A549 (cell line): ENCODE data around the gene ACTN1. TPM values are rescaled to one million over a fixed set of nuclear protein-coding genes. Genes with fewer than 3 reads are reported as not detected.
A peak's percentile ranks its signal among the peaks of the same experiment; 100 is the strongest.

Source experiments
- ATAC-seq, 2 experiments: fragments of 200-7000 bp in 1 of 2; fragments of >200 bp in 1 of 2; cut with Nextera tagmentation in 1 of 2; cut with Tn5 transposase in 1 of 2; 3 replicates each; pipeline versions ENCODE4 v1.8.0 to v1.9.1; 2018 to 2020; ENCODE audit warnings: mild to moderate bottlenecking in 1 of 2, moderate library complexity in 1 of 2
- CTCF ChIA-PET: fragments of 300-600 bp; sonication (Branson Sonifier 250); formaldehyde crosslinking; extraction: SDS; loops from one replicate; lab custom pipeline; 2021; ENCODE audit warnings: antibody characterized with exemption, inconsistent platforms; lab: Yijun Ruan, JAX
- POLR2A ChIA-PET: fragments of 350-600 bp; formaldehyde crosslinking; extraction: SDS; loops from one replicate; lab custom pipeline; 2021; ENCODE audit warnings: antibody characterized with exemption, inconsistent platforms; lab: Yijun Ruan, JAX
- DNase-seq, 2 experiments: peaks; one replicate each; pipeline versions ENCODE4 v3.0.0 to v3.0.0-alpha.2; 2011 to 2016; ENCODE audit warnings: low read depth in 1 of 2, low spot score in 1 of 2
- FAIRE-seq: peaks from 2 replicates; lab custom pipeline; 2011; peaks lifted over from hg19 to GRCh38; lab: Jason Lieb, UNC
- H3K27ac ChIP-seq, 2 experiments: fragments of >200 bp; sonication (Bioruptor Twin); formaldehyde crosslinking; 3 replicates each; pipeline ENCODE4 v1.5.1; 2016 to 2017
- H3K4me1 ChIP-seq: fragments of >200 bp; sonication (Bioruptor Twin); formaldehyde crosslinking; 3 replicates; pipeline ENCODE4 v1.6.1; 2016
- H3K4me2 ChIP-seq: fragments of >200 bp; sonication (Bioruptor Twin); formaldehyde crosslinking; 3 replicates; pipeline ENCODE4 v1.6.1; 2016
- H3K4me3 ChIP-seq: fragments of >200 bp; sonication (Bioruptor Twin); formaldehyde crosslinking; 3 replicates; pipeline ENCODE4 v1.5.1; 2016
- H3K9me3 ChIP-seq: fragments of >200 bp; sonication (Bioruptor Twin); formaldehyde crosslinking; 3 replicates; pipeline ENCODE4 v1.6.1; 2016
- BHLHE40 ChIP-seq: IDR thresholded peaks from 2 replicates; pipeline ENCODE4 v1.6.1; 2012; ENCODE audit warnings: low read depth, low read length, inconsistent platforms
- CEBPB ChIP-seq, 2 experiments: fragments of >200 bp in 1 of 2; sonication (Bioruptor Twin) in 1 of 2; formaldehyde crosslinking in 1 of 2; IDR thresholded peaks; 2 replicates each; pipeline ENCODE4 v1.6.1; 2012 to 2016
- CHD4 ChIP-seq: fragments of 200-600 bp; sonication (generic); IDR thresholded peaks from 2 replicates; pipeline ENCODE4 v1.6.1; 2016; ENCODE audit warnings: antibody characterized with exemption, mild to moderate bottlenecking, borderline replicate concordance
- EHF ChIP-seq: fragments of 250-450 bp; sonication (Bioruptor Pico); IDR thresholded peaks from 2 replicates; pipeline ENCODE4 v1.5.0; 2020; ENCODE audit warnings: mild to moderate bottlenecking
- EP300 ChIP-seq, 2 experiments: fragments of >200 bp; sonication (Bioruptor Twin); formaldehyde crosslinking; IDR thresholded peaks; 2 replicates in 1 of 2; 3 replicates in 1 of 2; pipeline ENCODE4 v1.6.1; 2016 to 2017
- FOSB ChIP-seq: fragments of 250-450 bp; sonication (Bioruptor Pico); IDR thresholded peaks from 2 replicates; pipeline ENCODE4 v1.5.0; 2020; ENCODE audit warnings: mild to moderate bottlenecking, moderate library complexity
- JUN ChIP-seq, 2 experiments: fragments of >200 bp; sonication (Bioruptor Twin); formaldehyde crosslinking; IDR thresholded peaks; 2 replicates in 1 of 2; 3 replicates in 1 of 2; pipeline ENCODE4 v1.6.1; 2016 to 2017
- MAFK ChIP-seq: fragments of 450-650 bp; IDR thresholded peaks from 2 replicates; pipeline ENCODE4 v1.6.1; 2014; ENCODE audit not compliant: partially characterized antibody
- MAZ ChIP-seq: fragments of 150-350 bp; IDR thresholded peaks from 2 replicates; pipeline ENCODE4 v1.6.1; 2014; ENCODE audit warnings: antibody characterized with exemption, low read depth, low read length, borderline replicate concordance
- POLR2A ChIP-seq: IDR thresholded peaks from 2 replicates; pipeline ENCODE4 v1.6.1; 2012; ENCODE audit warnings: mild to moderate bottlenecking, low read length
- RAD21 ChIP-seq, 2 experiments: fragments of >200 bp in 1 of 2; sonication (Bioruptor Twin) in 1 of 2; formaldehyde crosslinking in 1 of 2; IDR thresholded peaks in 1 of 2; conservative IDR thresholded peaks in 1 of 2; 2 replicates in 1 of 2; 3 replicates in 1 of 2; pipeline ENCODE4 v1.6.1; 2012 to 2018; ENCODE audit warnings: inconsistent platforms in 1 of 2
- RCOR1 ChIP-seq: fragments of 150-350 bp; IDR thresholded peaks from 2 replicates; pipeline ENCODE4 v1.6.1; 2014; ENCODE audit warnings: antibody characterized with exemption, low read length, low read depth
- RNF2 ChIP-seq: fragments of 200-600 bp; sonication (generic); IDR thresholded peaks from 2 replicates; pipeline ENCODE4 v1.6.1; 2016; ENCODE audit warnings: low read depth, mild to moderate bottlenecking, antibody characterized with exemption, moderate library complexity, borderline replicate concordance
- TFCP2L1 ChIP-seq: fragments of 250-450 bp; sonication (Bioruptor Pico); IDR thresholded peaks from 2 replicates; pipeline ENCODE4 v1.5.0; 2021; ENCODE audit warnings: mild to moderate bottlenecking
- ZC3H11A ChIP-seq: fragments of 450-650 bp; IDR thresholded peaks from 2 replicates; pipeline ENCODE4 v1.6.1; 2014; ENCODE audit warnings: antibody characterized with exemption, mild to moderate bottlenecking
- WGBS: methylation state at CpG from one replicate; pipeline ENCODE4 v1.1.6; 2017; ENCODE audit errors: missing lambda C conversion rate; 5-methylcytosine and 5-hydroxymethylcytosine counted together
- polyA plus RNA-seq, 4 experiments: library from polyadenylated mRNA; depleted of rRNA in 3 of 4; stranded (reverse); fragments of >200 nt; fragmentation: RNase III in 1 of 4; extraction: RNeasy Plus Mini Kit Qiagen cat#74134 plus additional on column Dnase treatment in 1 of 4; gene quantifications; 2 replicates in 3 of 4; 3 replicates in 1 of 4; pipeline ENCODE4 v1.2.3, GENCODE V29; 2011 to 2017
- TF ChIP-seq, protein P1 (sequence below): fragments of 250-450 bp; sonication (Bioruptor Pico); IDR thresholded peaks from 2 replicates; pipeline ENCODE4 v1.5.0; 2021; ENCODE audit warnings: mild to moderate bottlenecking, moderate library complexity, borderline replicate concordance
- TF ChIP-seq, protein P2 (sequence below): fragments of >200 bp; sonication (Bioruptor Twin); formaldehyde crosslinking; IDR thresholded peaks from 3 replicates; pipeline ENCODE4 v1.6.1; 2016
- TF ChIP-seq, protein P3 (sequence below): IDR thresholded peaks from 2 replicates; pipeline ENCODE4 v1.6.1; 2012; ENCODE audit warnings: low read depth, borderline replicate concordance
- TF ChIP-seq, protein P4 (sequence below): fragments of >200 bp; sonication (Bioruptor Twin); formaldehyde crosslinking; IDR thresholded peaks from 3 replicates; pipeline ENCODE4 v1.5.1; 2016

The ACTN1 gene
- polyA plus RNA-seq, 2 of the 4 experiments (the other 2 are of a cell fraction): 208 to 245 TPM

DNA sequence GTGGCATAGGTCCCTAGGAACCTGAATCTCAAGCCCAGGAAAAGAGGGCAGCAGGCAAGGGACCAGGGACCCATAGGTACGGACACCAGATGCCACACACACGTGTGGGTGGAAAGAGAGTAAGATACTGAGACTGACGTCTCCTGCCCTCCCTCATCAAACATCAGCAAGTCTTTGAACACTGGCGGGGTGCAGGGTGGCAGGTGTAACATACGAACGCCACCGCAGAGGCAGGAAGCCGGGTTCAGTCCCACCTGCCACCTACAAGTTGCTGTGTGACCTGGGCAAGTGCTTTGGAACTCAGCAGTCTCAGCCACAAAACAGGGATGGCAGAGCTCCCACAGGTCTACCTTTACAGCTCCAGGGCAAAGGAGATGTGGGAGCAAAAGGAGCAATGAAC is 11.1 kb downstream of the ACTN1 start (continued):
- TF ChIP-seq, protein P1, sequence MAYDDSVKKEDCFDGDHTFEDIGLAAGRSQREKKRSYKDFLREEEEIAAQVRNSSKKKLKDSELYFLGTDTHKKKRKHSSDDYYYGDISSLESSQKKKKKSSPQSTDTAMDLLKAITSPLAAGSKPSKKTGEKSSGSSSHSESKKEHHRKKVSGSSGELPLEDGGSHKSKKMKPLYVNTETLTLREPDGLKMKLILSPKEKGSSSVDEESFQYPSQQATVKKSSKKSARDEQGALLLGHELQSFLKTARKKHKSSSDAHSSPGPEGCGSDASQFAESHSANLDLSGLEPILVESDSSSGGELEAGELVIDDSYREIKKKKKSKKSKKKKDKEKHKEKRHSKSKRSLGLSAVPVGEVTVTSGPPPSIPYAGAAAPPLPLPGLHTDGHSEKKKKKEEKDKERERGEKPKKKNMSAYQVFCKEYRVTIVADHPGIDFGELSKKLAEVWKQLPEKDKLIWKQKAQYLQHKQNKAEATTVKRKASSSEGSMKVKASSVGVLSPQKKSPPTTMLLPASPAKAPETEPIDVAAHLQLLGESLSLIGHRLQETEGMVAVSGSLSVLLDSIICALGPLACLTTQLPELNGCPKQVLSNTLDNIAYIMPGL (CRISPR knock-in tag): no peak
- no peak for TF ChIP-seq ZC3H11A
- TF ChIP-seq RCOR1: no peak
- TF ChIP-seq CEBPB (IDR thresholded peaks at IDR 0.05): no peak
- TF ChIP-seq TFCP2L1 (CRISPR knock-in tag): no peak
- TF ChIP-seq FOSB (CRISPR knock-in tag): no peak
- TF ChIP-seq RNF2: no peak
- TF ChIP-seq CHD4: no peak
- TF ChIP-seq BHLHE40: no peak

GRCh38 chr14:68967459-68967940 is 11.6 kb downstream of the ACTN1 start:
- FAIRE-seq (no peak), ATAC-seq (no peak), DNase-seq (no peak)
- H3K27ac ChIP-seq: peak overlapping the region in 1 of 2 experiments; percentile 36; a peak in 1 of 6 replicates
- no peak overlapping the region for H3K4me3 ChIP-seq
- H3K4me1 ChIP-seq: peaks cover 99% of the 10 kb centered on the region
- WGBS: 95% methylated on average over 3 of the region's 3 CpGs
- ChIA-PET CTCF (interaction anchor here (0.6 to 2.9 kb wide), 6 partner anchors 10 to 140 kb away, joined by 3 to 10 read pairs (median 4); partner anchors contain the start of gene ACTN1), POLR2A (no interaction called here)
- H3K4me2 ChIP-seq: peak overlapping the region; percentile 43
- TF ChIP-seq RAD21 (conservative IDR thresholded peaks at IDR 0.05 in 1 of 2, IDR thresholded peaks at IDR 0.05 in 1 of 2): no peak
- no peak for TF ChIP-seq JUN (IDR thresholded peaks at IDR 0.05)
- TF ChIP-seq, protein P2, sequence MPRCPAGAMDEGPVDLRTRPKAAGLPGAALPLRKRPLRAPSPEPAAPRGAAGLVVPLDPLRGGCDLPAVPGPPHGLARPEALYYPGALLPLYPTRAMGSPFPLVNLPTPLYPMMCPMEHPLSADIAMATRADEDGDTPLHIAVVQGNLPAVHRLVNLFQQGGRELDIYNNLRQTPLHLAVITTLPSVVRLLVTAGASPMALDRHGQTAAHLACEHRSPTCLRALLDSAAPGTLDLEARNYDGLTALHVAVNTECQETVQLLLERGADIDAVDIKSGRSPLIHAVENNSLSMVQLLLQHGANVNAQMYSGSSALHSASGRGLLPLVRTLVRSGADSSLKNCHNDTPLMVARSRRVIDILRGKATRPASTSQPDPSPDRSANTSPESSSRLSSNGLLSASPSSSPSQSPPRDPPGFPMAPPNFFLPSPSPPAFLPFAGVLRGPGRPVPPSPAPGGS: no peak
- no peak for TF ChIP-seq MAZ
- TF ChIP-seq, protein P3, sequence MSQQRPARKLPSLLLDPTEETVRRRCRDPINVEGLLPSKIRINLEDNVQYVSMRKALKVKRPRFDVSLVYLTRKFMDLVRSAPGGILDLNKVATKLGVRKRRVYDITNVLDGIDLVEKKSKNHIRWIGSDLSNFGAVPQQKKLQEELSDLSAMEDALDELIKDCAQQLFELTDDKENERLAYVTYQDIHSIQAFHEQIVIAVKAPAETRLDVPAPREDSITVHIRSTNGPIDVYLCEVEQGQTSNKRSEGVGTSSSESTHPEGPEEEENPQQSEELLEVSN: no peak
- no peaks in the 10 kb centered on the region for H3K9me3 ChIP-seq

DNA sequence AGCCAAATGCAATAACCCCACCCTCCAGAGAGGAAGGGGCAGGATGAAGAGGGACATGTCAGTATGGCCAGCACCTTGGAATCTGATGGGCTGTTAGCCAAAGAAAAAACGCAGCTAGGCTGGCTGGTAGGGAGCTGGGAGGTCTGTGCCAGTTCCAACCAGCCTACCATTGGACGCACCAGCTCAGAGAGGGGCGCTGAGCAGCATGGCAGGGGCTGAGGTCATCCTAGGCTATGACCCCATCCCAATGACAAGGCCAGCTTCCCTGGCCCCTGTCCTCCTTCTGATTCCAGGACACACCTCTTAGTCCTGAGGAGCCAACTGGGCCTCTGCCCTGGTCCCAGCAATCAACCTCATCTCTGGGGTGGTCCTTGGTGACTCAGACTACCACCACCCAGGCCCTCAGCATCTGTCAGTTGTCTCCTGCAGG is 12.2 kb downstream of the ACTN1 start:
- Histone ChIP-seq H3K4me1 (peaks cover 99% of the 10 kb centered on the region), H3K4me3 (no peak overlapping the region), H3K4me2 (peak overlapping the region; percentile 43), H3K9me3 (no peaks in the 10 kb centered on the region), H3K27ac (peak overlapping the region in 1 of 2 experiments; percentile 36; a peak in 2 of 6 replicates)
- TF ChIP-seq, protein P4, sequence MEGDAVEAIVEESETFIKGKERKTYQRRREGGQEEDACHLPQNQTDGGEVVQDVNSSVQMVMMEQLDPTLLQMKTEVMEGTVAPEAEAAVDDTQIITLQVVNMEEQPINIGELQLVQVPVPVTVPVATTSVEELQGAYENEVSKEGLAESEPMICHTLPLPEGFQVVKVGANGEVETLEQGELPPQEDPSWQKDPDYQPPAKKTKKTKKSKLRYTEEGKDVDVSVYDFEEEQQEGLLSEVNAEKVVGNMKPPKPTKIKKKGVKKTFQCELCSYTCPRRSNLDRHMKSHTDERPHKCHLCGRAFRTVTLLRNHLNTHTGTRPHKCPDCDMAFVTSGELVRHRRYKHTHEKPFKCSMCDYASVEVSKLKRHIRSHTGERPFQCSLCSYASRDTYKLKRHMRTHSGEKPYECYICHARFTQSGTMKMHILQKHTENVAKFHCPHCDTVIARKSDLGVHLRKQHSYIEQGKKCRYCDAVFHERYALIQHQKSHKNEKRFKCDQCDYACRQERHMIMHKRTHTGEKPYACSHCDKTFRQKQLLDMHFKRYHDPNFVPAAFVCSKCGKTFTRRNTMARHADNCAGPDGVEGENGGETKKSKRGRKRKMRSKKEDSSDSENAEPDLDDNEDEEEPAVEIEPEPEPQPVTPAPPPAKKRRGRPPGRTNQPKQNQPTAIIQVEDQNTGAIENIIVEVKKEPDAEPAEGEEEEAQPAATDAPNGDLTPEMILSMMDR: no peak
- TF ChIP-seq MAFK (no peak), EHF (no peak), POLR2A (no peak), EP300 (IDR thresholded peaks at IDR 0.05) (no peak)
- 61% methylated on average over 3 of the region's 3 CpGs for WGBS
- ChIA-PET CTCF (interaction anchor here (0.6 to 1.5 kb wide), 5 partner anchors 10 to 140 kb away, joined by 3 to 5 read pairs (median 3); partner anchors contain the start of gene ACTN1), POLR2A (no interaction called here)
- DNase-seq (no peak), FAIRE-seq (no peak), ATAC-seq (peak in 1 of 2 experiments; percentile 5; a peak in 1 of 6 replicates)
